ENCODE results near the gene SOHLH2.

SOHLH2 gene, protein sequence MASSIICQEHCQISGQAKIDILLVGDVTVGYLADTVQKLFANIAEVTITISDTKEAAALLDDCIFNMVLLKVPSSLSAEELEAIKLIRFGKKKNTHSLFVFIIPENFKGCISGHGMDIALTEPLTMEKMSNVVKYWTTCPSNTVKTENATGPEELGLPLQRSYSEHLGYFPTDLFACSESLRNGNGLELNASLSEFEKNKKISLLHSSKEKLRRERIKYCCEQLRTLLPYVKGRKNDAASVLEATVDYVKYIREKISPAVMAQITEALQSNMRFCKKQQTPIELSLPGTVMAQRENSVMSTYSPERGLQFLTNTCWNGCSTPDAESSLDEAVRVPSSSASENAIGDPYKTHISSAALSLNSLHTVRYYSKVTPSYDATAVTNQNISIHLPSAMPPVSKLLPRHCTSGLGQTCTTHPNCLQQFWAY

DNA sequence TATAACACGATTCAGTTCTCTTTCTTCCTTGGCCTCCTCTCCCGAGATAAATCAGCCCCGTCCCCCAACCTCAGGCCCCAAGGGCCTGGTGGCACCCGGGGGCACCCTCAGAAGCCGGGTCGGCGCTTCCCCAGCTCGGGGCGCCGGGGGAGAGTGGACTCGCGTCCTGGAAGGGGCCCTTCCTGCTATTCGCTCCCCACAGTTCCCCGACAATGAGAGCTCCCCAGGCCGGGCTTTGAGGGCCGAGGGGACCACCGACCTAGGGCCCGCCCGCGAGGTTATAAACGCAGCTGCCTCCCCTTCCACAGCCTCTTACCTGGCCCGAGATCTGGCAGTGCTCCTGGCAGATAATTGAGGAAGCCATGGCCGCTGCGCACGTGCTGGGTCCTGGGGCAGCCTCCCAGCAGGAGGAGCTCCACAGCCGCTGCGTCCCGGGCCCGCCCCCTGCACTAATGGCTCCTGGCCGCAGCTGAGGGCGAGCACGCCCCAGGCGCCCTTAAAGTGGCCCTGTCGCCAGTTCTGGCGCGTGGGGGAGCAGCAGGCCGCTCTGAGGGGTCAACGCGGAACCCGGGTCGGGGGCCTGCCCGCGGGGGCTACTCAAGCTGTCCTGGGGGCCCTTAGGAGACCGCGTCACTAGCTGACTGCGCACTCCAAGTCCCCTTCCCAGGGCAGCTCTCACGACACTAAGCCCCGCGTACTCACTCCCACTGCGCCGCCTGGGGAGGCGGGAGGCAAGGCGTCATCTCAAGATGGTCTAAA, at the start of gene SOHLH2:
Gene SOHLH2, minus strand, starts transcription at position 394 of the 759 bp plus-strand sequence. Its CDS starts 30 bp downstream, at position 364.
- no peak for DNase-seq (ENCODE audit: insufficient read length, low spot score)
- FAIRE-seq = no peak

DNA sequence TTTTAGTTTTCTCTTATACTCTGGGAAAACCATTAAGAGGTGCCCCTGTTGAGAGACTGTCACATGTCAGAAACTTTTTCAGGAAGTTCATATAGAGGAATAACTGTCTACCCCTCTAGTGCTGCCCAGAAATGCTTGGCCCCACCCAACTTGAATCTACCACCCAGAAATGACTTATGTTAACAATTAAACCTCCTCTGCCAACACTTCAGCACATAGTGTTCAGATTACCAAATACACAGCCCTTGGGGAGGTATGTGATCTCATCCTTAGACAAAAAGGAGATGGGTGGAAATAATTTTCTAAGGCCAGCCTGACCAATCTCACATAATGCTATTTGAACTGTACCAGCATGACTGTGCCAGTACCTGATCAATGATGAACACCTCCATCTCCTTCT, 47.6 kb upstream of the SOHLH2 start:
- no peak for FAIRE-seq
- no peak for DNase-seq (ENCODE audit: insufficient read length, low spot score)

DNA sequence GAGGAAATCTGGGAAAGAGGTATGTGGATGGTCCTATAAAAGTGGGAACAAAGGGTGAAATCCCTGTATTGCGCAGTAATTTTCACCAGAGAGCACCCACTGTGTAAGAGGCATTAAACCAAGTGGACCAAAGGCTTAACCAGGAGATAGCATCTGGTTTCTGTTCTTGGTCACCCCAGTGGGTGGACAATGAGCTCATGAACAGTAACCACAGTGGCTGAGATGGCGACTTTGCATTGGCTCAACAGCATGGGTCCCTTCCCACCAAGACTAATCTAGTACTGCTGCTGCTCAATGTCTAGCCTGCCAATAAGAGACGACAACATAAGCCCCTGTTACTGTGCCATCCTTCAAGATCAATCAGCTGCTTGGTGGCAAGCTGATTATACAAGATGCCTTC, 46.7 kb upstream of the SOHLH2 start:
- DNase-seq (ENCODE audit: insufficient read length, low spot score) = no peak
- no peak for FAIRE-seq

DNA sequence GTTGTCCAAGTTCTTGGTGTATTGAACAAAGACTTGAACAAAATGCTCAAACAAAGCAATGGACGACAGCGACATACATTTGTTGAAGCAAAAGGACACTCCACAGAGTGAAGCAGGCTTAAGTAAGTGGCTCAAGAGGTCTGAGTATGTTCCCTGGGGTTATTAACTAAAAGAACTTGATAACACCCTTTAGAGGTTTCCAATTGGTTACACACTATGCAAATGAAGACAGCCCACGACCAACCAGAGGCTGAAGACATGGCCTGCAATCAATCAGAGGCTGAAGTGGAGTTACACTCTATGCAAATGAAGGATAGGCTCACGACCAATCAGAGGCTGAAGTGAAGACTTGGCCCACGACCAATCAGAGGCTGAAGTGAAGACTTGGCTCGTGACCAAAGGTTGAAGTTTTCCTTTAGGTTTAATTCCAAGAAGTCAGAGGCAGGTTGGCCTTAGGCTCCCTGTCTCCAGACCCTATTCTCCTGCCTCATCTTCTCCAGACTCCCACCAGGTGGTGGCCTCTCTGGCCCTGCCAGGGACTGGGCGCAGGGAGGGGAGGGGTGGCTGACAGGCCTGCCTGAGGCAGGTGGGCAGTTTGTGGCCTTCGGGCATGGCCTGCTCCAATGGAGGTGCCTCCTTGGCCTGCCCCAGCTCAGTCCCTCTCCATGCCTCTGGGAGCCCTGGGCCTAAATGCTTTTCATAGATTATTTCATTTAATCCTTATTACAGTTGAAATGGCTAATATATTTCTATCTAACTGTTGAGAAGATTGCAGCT, 45.2 kb upstream of the SOHLH2 start:
- no peak for DNase-seq (ENCODE audit: insufficient read length, low spot score)
- FAIRE-seq = no peak

DNA sequence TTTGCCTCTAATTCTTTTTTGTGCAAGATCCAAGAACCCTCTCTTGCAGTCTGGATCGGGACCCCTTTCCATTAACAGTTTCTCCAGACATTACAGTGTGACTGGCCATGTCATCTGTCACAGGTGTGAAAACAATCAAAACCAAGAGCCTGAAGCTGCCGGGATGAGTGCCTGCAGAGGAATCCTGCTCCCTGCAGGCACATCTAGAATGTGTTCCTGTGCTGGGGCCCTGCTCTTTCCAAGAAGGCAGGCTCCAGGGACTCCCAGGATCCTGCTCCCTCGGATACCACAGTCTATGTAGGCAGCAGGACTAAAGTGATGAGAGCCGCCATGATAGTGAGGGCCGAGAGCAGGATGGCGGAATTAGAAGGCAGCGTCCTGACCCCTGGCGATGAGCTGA, 44.5 kb upstream of the SOHLH2 start:
- DNase-seq (ENCODE audit: insufficient read length, low spot score) (no peak), FAIRE-seq (no peak)

DNA sequence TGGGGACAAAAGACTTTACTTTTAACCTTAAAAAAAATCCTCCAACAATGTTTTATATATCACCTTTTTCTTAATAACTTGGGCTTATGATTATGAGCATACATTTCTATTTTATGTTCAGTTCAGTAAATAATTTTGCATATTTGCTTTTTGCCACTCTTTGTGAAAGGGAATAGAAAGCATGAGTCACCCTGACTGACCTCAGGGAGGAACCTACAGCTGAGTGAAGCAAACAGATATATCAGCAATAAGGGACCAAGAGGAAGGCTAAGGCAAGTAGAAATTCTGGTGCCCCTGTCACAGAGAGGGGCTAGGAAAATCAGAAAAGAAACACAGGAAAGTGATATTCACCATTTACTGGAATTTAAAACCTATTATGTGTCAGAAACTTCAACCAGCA, 37.2 kb upstream of the SOHLH2 start:
- FAIRE-seq (no peak), DNase-seq (ENCODE audit: insufficient read length, low spot score) (no peak)

DNA sequence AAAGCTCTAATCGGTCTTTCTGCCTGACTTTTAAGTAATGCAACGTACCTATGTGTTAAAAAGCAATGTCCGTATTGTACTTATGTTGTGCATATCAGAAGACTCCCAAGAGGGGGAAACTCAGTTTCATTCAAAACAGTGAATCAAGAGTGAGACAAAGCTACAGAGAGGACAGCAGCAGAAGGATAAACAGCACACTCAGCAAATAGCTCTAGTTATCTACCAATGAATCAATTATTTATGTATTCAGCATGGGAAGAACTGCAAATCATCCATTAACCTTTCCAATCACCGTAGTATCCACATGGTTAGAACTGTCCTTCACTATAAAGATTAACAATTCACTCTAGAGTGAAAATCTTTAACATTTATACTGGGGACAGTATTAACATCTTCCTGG, 36.7 kb upstream of the SOHLH2 start:
- no peak for DNase-seq (ENCODE audit: insufficient read length, low spot score)
- FAIRE-seq = no peak

DNA sequence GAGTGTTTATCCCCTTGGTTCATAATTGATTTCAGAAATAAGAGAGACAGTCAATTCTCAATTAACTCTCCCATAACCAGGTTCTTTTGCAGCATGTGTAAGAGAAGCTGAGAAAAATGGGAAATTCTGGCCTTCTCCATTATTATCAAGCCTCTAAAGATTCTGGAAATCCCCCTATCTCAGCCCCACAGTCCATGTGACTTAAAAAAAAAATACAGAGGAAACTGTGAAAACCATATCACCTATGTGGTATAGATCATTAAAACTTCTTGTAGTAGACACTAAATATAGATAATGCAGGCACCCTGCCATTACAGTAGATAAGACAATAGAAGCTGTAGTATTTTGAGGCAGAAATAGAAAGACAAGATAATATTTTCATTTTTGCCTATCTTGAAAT, 34.3 kb upstream of the SOHLH2 start:
- DNase-seq (ENCODE audit: insufficient read length, low spot score) = no peak
- FAIRE-seq = no peak

DNA sequence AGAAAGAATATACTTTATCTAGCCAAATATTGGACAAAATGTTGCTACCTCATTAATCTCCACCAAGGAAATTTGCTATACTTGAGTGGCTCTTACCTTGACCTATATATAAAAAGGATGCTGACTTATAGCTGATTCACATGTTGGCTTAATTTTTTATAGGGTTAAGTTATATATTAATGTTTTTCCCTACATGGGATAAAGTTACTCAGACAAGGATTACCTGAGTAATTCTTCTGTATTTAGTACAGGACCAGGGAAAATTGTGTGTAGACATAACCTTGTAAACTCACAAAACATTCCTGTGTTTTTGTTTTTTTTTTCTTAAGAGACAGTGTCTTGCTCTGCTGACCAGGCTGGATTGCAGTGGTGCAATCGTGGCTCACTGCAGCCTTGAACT, 30.6 kb upstream of the SOHLH2 start:
- DNase-seq (ENCODE audit: insufficient read length, low spot score) (no peak), FAIRE-seq (no peak)

DNA sequence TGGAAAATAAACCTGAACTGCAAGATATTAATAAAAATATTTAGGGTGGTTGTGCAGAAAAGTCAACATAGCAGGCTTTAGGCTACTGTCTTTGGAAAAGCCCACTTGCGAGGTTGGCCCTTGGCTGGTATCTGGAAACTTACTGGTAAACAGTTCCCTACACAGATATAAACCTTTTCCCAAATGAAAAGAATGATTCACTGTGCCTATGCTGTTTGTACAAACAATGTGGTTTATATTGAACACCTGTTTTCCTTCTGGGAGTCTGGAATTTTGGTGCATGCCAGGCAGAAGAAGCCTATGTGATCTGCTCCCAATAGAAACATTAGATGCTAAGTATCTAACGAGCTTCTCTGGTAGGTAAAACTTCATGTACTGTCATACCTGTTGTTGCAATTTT, 29.7 kb upstream of the SOHLH2 start:
- FAIRE-seq = no peak
- no peak for DNase-seq (ENCODE audit: insufficient read length, low spot score)

DNA sequence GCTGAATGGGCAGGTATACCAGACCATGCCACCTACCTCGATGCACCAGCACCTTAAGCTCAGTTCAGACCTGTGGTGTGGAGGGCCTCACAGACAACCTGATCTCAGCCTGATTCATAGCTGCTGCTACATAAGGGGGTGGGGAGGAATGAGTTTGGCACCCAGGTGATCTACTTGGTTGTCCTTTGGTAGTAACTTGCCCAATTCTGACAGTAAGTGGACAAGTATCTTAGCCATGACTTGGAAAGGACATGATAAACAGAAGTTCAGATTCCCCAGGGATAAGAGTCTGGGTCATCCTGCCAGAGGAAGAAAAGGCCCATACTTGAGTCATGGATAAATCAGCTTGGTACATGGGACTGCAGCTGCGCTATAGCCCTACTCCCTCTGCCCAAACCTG, 28.4 kb upstream of the SOHLH2 start:
- no peak for FAIRE-seq
- no peak for DNase-seq (ENCODE audit: insufficient read length, low spot score)

DNA sequence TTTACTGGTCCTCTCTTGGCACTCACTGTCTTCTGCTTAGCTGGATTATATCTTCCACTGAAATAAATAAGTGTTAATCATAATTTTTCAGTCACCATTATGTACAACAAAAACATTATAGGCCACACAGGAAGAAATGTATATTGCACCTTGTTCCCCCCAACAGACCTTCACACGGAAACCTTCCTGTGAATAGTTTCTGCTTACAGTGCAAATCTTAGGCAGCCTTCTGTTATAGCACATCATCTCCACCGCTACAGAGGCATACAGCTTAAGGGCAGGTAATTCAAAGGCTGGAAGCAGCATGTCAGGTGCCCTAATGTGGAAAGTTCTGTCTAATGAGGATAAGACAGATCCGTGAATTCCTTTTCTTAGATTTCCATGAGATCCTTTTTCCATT, 16.9 kb upstream of the SOHLH2 start:
- FAIRE-seq (no peak), DNase-seq (ENCODE audit: insufficient read length, low spot score) (no peak)

DNA sequence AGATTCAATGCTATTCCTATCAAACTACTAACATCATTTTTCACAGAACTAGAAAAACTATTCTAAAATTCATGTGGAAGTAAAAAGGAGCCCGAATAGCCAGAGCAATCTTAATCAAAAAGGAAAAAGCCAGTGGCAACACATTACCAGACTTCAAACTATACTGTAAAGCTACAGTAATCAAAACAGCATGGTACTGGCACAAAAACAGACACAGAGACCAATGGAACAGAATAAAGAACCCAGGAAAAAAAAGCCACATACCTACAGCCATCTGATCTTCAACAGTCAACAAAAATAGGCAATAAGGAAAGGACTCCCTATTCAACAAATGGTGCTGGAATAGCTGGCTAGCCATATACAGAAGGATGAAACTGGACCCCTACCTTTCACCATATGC, 10.4 kb upstream of the SOHLH2 start:
- DNase-seq (ENCODE audit: insufficient read length, low spot score) (no peak), FAIRE-seq (no peak)

DNA sequence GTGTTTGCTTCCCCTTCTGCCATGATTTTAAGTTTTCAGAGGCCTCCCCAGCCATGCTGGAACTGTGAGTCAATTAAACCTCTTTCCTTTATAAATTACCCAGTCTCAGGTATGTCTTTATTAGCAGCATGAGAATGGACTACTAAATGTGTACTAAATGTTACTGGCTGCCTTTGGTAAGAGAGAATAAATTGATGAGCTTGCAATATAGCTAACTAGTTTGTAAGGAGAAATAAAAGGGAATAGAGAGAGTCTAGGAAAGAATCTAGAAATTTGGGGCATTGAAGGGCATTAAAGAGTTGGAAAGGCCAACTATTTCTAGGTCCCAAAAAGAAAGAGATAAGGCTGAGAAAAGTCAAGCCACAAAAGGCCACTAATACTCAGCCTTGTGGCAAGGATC, 5.5 kb upstream of the SOHLH2 start:
- DNase-seq (ENCODE audit: insufficient read length, low spot score) = no peak
- FAIRE-seq = no peak

DNA sequence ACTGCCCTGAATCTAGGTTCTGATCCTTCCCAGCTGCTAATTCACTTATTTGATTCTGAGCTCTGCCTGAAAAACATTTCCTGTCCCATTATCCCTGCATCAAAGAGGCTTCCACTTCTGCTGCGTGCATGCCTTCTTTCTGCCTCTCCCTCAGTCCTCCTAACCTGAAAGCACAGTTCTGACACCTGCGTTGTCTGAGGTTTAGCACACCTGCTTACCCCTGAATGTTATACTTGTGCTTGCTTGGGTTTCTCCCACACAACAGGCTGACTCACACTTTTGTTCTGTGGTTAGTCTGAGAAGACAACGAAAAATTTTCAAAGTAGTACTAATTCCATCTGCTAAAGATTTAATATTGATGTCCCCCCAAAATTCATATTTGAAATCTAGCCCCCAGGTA, 3.1 kb upstream of the SOHLH2 start:
- FAIRE-seq (no peak), DNase-seq (ENCODE audit: insufficient read length, low spot score) (no peak)

DNA sequence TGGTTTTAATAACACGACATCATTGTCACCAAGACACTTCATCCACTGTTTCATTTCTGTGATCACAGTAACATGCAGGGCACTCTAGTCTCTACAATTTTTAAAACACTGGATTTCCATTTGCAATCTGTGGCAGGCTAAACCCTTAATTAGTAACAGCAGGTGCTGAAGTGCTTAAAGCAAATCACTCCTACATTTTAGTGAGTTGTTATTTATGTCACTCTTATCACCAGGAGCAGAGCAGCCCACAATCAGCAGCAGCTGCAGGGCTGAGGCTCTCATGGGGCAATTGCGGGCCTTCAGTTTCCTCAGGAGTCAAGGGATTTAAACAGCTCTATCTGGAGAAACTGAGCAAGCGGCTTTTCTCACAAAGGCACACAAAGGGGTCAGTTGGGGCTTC, 1.6 kb downstream of the SOHLH2 start:
- FAIRE-seq (no peak), DNase-seq (ENCODE audit: insufficient read length, low spot score) (no peak)

DNA sequence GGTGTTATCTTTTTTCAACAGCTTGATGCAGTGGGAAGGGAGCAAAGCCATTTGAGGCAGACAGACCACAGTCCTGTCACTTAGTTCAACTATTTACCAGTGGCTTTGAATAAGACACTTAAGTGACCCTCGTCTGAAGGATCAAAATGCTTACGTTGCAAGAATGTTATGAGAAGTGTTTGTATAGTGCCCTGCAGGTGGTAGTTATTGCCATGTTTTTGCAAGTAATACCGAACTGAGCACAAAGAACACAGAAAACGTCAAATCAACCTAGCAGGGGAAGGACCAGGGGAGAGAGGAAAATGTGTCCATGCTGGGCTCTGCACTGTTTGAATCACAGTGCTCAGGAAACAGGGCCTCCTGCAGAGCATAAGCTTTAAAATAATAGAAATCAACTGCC, 2.8 kb downstream of the SOHLH2 start:
- DNase-seq (ENCODE audit: insufficient read length, low spot score) (no peak), FAIRE-seq (no peak)

DNA sequence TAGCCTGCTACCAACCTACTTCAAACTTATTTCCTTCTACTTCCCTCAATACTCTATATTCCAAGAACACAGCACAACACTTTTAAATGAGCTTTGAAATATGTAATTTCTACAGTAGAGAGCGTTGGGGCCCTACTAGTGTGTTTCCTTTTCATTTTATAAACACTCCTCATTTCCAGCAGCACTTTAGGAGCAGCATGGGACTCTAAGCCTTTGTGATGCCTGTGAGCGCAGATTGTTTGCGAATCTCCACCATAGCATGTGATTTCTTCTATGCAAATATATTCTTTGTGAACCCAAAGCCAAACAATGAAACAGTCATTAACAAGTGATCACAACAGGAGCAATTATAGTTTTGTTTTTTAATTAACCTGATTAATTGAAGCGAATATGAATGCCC, 3.6 kb downstream of the SOHLH2 start:
- DNase-seq (ENCODE audit: insufficient read length, low spot score) (no peak), FAIRE-seq (no peak)

DNA sequence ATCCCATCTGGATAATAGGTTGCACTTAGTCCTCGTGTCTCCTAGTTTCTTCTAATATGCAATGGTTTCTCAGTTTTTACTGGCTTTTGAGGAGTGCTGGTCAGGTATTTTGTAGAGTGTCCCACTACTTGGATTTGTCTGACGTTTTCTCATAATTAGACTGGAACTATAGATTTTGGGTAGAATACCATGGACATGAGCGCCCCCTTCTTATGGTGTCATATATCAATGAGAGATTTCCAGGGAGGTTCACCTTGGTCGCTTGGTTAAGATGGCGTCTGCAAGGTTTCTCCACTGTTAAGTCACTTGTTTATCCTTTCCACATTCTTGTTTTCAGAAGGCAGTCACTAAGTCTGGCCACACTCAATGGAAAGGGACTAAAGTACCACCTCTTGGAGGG, 6.7 kb downstream of the SOHLH2 start:
- DNase-seq (ENCODE audit: insufficient read length, low spot score) (no peak), FAIRE-seq (no peak)

DNA sequence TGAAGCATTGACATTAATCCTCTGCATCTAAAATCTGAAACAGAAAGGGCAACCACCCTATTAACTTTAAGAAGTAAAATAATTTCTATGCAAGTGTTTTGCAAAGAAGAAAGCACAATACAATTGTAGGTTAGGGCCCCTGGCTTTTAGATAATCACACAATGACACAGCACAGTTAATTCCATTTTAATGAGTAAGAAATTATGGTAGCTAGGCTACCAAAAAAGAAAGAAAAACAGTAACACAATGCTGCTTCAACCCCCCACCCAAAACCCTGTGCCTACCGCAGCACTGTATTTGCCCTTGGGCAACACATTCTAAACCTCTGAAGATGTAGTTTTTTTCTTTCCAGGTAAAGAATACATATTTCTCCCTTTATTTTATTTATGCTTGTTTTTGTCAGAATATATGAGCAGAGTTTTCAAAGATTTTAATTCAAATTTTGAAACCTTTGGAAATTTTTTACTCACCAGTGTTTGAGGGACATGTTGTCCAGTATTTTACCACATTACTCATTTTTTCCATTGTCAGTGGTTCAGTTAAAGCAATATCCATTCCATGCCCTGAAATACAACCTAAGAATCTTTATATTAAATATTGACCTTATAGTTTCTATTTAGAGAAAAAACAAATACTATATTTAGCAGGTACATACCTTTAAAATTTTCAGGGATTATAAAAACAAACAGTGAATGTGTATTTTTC, 21.1 kb downstream of the SOHLH2 start:
- FAIRE-seq = no peak
- no peak for DNase-seq (ENCODE audit: insufficient read length, low spot score)

DNA sequence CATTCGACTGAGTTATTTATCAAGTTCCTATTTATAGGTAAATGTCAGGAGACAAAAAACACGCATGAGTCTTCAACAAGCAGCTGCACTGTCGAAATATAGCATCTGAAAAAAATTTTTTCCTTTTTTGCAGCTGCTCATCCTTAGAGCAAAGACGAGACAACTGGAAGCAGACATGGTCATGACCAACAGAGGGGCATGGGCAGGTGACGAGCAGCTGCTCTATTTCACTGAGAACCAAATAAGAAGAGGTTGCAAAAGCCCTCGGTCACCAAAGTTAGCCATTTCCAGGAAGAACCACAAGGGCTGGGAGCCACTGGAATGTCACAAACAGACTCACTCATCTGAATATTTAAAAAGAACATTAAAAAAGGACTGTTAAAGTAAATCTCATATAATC, 22.2 kb downstream of the SOHLH2 start:
- DNase-seq (ENCODE audit: insufficient read length, low spot score) = no peak
- no peak for FAIRE-seq
